HepG2 (cell line): ENCODE data around the gene MT1A. TPM values are rescaled to one million over a fixed set of nuclear protein-coding genes. Genes with fewer than 3 reads are reported as not detected.

Experiments
- ARNT2 ChIP-seq: sonication (generic); formaldehyde crosslinking; IDR thresholded peaks from 2 replicates; pipeline ENCODE4 v1.8.0; 2022; ENCODE audit warnings: mild to moderate bottlenecking, low read depth, missing genetic modification reagents, moderate library complexity
- ATM ChIP-seq: fragments of 450-650 bp; IDR thresholded peaks from 2 replicates; pipeline ENCODE4 v1.7.1; 2017; ENCODE audit warnings: mild to moderate bottlenecking, borderline replicate concordance
- ELF4 ChIP-seq: sonication (generic); formaldehyde crosslinking; IDR thresholded peaks from 2 replicates; pipeline ENCODE4 v1.5.0; 2020; ENCODE audit warnings: missing genetic modification reagents, mild to moderate bottlenecking, moderate library complexity, borderline replicate concordance
- GTF3A ChIP-seq: sonication (generic); formaldehyde crosslinking; conservative IDR thresholded peaks from 2 replicates; pipeline ENCODE4 v1.4.0; 2020; ENCODE audit warnings: mild to moderate bottlenecking, missing genetic modification reagents
- HNF4G ChIP-seq, 2 experiments: sonication (generic) in 1 of 2; formaldehyde crosslinking in 1 of 2; IDR thresholded peaks; 2 replicates each; pipeline versions ENCODE4 v1.4.0 to v1.6.1; 2011 to 2020; ENCODE audit warnings: borderline replicate concordance in 2 of 2, low read depth in 2 of 2, mild to moderate bottlenecking in 2 of 2, low read length in 1 of 2, missing genetic modification reagents in 1 of 2, moderate library complexity in 1 of 2
- ISL2 ChIP-seq: sonication (generic); formaldehyde crosslinking; IDR thresholded peaks from 2 replicates; pipeline ENCODE4 v1.5.0; 2020; ENCODE audit warnings: missing genetic modification reagents
- KAT8 ChIP-seq: IDR thresholded peaks from 2 replicates; pipeline ENCODE4 v1.6.1; 2016; ENCODE audit warnings: missing genetic modification reagents, missing compliant biosample characterization
- MEIS2 ChIP-seq: sonication (generic); formaldehyde crosslinking; IDR thresholded peaks from 2 replicates; pipeline ENCODE4 v1.9.0; 2021; ENCODE audit warnings: mild to moderate bottlenecking, missing genetic modification reagents
- NFKBIZ ChIP-seq: IDR thresholded peaks from 2 replicates; pipeline ENCODE4 v1.6.1; 2018; ENCODE audit warnings: missing genetic modification reagents, missing compliant biosample characterization
- NR3C1 ChIP-seq: sonication (generic); formaldehyde crosslinking; IDR thresholded peaks from 2 replicates; pipeline ENCODE4 v1.4.0; 2020; ENCODE audit warnings: missing genetic modification reagents
- PATZ1 ChIP-seq: sonication (generic); formaldehyde crosslinking; IDR thresholded peaks from 2 replicates; pipeline ENCODE4 v1.4.0; 2020; ENCODE audit warnings: missing genetic modification reagents
- PAXIP1 ChIP-seq: sonication (generic); formaldehyde crosslinking; conservative IDR thresholded peaks from 2 replicates; pipeline ENCODE4 v1.4.0; 2020; ENCODE audit warnings: mild to moderate bottlenecking, missing genetic modification reagents, moderate library complexity
- PCBP1 ChIP-seq: fragments of 200-400 bp; formaldehyde crosslinking; IDR thresholded peaks from 2 replicates; pipeline ENCODE4 v1.6.1; 2017; ENCODE audit warnings: mild to moderate bottlenecking, low read depth, low read length, borderline replicate concordance
- SUZ12 ChIP-seq: fragments of 150-350 bp; IDR thresholded peaks from 2 replicates; pipeline ENCODE4 v1.6.1; 2014; ENCODE audit warnings: low read depth, low read length
- TAF15 ChIP-seq: fragments of 200-400 bp; formaldehyde crosslinking; IDR thresholded peaks from one replicate; pipeline ENCODE4 v1.6.1; 2018; ENCODE audit warnings: mild to moderate bottlenecking, low read depth, low read length; ENCODE audit not compliant: poor library complexity, severe bottlenecking
- TFE3 ChIP-seq: IDR thresholded peaks from 2 replicates; pipeline ENCODE4 v1.6.1; 2016
- ZNF276 ChIP-seq: sonication (generic); formaldehyde crosslinking; IDR thresholded peaks from 2 replicates; pipeline ENCODE4 v1.4.0; 2020; ENCODE audit warnings: mild to moderate bottlenecking, low read depth, missing genetic modification reagents
- ZNF3 ChIP-seq: IDR thresholded peaks from 2 replicates; pipeline ENCODE4 v1.7.0; 2017; ENCODE audit warnings: inconsistent platforms
- ZNF513 ChIP-seq: sonication (generic); formaldehyde crosslinking; conservative IDR thresholded peaks from 2 replicates; pipeline ENCODE4 v1.5.0; 2020; ENCODE audit warnings: missing genetic modification reagents
- polyA plus RNA-seq, 8 experiments: library from polyadenylated mRNA; depleted of rRNA in 3 of 8; stranded (reverse) in 7 of 8; unstranded in 1 of 8; fragments of >200 nt; fragmentation: Illumina TruSeq in 4 of 8; extraction: Trizol in 4 of 8; gene quantifications; 2 replicates each; pipeline versions ENCODE4 v1.2.1 to v1.2.3, GENCODE V29; 2011 to 2016; ENCODE audit warnings: low read depth in 4 of 8, missing spikeins in 1 of 8, mixed read lengths in 1 of 8; ENCODE audit not compliant: insufficient read depth in 1 of 8
- total RNA-seq, 5 experiments: library from RNA; depleted of rRNA; stranded (reverse); fragments of >200 nt; fragmentation: Illumina TruSeq; extraction: Trizol; gene quantifications; 2 replicates each; pipeline ENCODE4 v1.2.3, GENCODE V29; 2016; ENCODE audit warnings: low read depth in 1 of 5

MT1A gene
- total and polyA plus RNA-seq, 2 of the 13 experiments (the other 11 are each of a cell fraction or from before 2014, with no cell fraction given), result 8.3 to 10.4 TPM

- peak; percentile 71 for TF ChIP-seq ISL2 (CRISPR knock-in tag)
- TF ChIP-seq ELF4, result no peak
- peak; percentile 41; the same call in 1 of the 2 replicates for TF ChIP-seq PATZ1 (CRISPR knock-in tag)
- 0 out of 2 replicates have a peak, but pooled peaks have one; percentile 23 for TF ChIP-seq ZNF276 (CRISPR knock-in tag)
- no peak for TF ChIP-seq TAF15
- peak; percentile 91 for TF ChIP-seq KAT8 (CRISPR knock-in tag)
- TF ChIP-seq PAXIP1 (CRISPR knock-in tag), result peak; percentile 86
- no peak for TF ChIP-seq PCBP1
- 0 out of 2 replicates have a peak, but pooled peaks have one; percentile 32 for TF ChIP-seq ZNF513 (CRISPR knock-in tag)
- peak; percentile 89 for TF ChIP-seq ARNT2 (CRISPR knock-in tag)
- no peak for TF ChIP-seq HNF4G (IDR thresholded peaks at IDR 0.05; ENCODE audit: borderline replicate concordance, low read depth, low read length)
- 0 out of 2 replicates have a peak, but pooled peaks have one; percentile 3 for TF ChIP-seq HNF4G (CRISPR knock-in tag; IDR thresholded peaks at IDR 0.05; ENCODE audit: borderline replicate concordance, low read depth)
- TF ChIP-seq ATM, result no peak
- peak; percentile 68 for TF ChIP-seq MEIS2
- TF ChIP-seq TFE3 (CRISPR knock-in tag), result peak; percentile 89; the same call in 1 of the 2 replicates
- TF ChIP-seq ZNF3 (CRISPR knock-in tag), result no peak
- TF ChIP-seq NFKBIZ (CRISPR knock-in tag), result peak; percentile 94
- no peak for TF ChIP-seq SUZ12
- TF ChIP-seq GTF3A (CRISPR knock-in tag), result no peak
- no peak for TF ChIP-seq NR3C1 (CRISPR knock-in tag)
Measured at GRCh38 chr16:56607109-56607618, 31.3 kb upstream of the MT1A start (continued).
